NCI-H146 (cell line): ENCODE data around the gene KRTAP10-4.
"Not testable (repeated sequence)": the region's sequence is repeated elsewhere in the genome, so short reads cannot be mapped to it uniquely, and the experiment has no call there.

Source experiments
- DNase-seq: peaks from one replicate; lab custom pipeline; 2025; lab: John Stamatoyannopoulos, UW

The KRTAP10-4 gene

DNA sequence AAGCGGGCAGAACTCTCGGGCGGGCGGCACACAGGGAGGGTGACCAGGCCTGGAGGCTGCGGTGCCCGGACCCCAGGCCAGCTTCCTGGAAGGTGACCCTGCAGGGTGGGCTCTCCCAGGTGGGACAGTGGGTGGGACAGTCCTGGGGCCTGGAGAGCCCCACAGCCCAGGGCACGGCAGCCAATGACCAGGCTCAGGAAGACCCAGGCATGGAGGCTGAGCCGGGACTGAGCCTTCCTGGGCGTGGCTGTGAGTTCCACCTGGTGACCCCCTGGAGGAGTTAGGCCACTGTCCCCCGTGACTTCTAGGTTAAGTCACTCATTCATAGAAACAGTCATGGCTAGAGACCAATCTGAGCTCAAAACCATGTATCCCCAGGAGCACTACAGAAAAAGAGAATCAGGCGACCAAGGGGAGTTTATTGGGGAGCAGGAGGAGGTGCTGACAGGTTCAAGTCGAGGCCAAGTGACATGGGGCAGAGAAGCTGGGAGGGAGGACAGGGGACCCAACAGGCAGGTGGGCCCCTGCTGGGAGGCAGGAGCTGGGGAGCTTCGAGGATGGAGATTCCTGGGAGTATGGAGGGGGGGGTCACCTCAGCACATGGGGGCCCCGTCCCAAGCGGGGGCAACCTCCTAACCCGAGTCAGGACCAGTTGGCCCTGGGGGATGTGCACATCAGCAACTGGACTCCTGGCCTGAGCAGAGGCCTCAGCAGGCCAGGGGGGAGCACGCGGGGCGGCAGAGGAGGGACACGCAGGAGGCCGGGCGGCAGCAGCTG, 5.7 kb downstream of the KRTAP10-4 start:
- no peak for DNase-seq

GRCh38 chr21:44579833-44580144, 6.3 kb downstream of the KRTAP10-4 start:
- DNase-seq = no peak

GRCh38 chr21:44580231-44580821, 6.8 kb downstream of the KRTAP10-4 start, which contains the start of gene KRTAP10-5:
KRTAP10-5 (minus strand) TSS chr21:44580604; CDS start chr21:44580578, 26 bp downstream.
- not testable (repeated sequence) for DNase-seq

GRCh38 chr21:44581158-44581557, 7.6 kb downstream of the KRTAP10-4 start:
- DNase-seq = no peak

DNA sequence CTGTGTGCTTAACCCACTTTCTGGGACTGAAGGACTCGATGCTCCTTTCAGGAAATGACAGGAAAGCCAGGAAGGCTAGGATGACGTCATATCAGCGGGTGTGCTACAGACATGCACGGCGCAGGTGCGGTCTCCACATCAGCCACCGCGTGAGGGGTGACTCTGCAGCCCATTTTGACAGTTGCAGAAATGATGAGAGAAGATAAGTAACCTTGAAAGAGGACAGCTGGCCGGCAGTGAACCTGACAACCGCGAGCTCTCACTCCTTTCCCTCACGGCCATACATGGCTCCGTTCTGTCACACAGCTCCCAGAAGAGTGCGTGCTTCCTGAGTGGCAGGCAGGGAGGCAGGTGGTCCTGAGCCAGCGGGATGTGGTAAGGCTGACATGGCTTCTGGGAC, 8.5 kb downstream of the KRTAP10-4 start:
- DNase-seq = no peak

DNA sequence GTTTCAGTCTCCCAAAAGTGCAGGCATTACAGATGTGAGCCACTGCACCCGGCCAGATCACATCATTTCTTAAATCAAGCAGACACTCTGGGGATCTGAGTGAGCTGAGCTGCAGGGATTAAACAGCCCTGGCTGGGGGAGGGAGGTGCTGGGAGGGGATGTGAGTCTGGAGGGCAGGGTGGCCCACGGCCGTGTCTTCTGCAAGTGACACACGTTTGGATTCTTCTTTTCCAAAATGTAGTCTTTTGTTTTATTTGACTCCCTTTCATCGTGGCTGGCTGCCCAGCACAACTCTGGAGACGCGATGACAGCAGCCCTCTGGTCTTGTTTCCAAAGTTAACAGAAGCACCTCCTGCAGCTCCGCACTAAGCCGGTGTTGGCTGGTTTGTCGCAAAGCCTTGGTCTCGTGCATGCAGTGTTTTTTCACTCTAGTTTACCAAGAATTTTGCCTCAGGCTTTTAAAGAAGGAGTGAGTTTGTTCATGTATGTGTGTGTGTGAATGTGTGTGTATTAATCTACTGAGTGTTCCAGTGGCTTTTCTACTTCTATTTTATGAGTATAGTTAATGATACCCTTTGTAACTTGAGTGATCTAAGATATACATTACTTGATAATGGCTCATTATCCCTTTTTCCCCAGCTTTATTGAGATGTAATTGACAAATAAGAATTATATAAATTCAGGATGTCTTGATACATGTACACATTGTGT, 9.7 kb downstream of the KRTAP10-4 start:
- DNase-seq = peak; percentile 67

DNA sequence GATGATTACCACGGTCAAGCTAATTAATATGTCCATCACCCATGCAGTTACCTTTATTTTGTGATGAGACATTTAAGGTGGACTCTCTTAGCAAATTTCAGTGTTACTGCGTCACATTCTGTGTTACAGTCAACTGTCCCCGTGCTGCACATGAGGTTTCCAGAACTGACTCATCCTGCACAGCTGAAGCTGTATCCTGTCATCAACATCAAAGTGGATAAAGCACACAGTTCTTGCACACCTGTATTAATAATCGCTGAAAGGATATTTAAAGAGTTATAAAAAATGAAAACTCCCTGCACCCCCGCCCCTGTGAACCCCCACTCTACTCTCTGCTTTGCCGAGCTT, 10.2 kb downstream of the KRTAP10-4 start:
- peak; percentile 53 for DNase-seq

DNA sequence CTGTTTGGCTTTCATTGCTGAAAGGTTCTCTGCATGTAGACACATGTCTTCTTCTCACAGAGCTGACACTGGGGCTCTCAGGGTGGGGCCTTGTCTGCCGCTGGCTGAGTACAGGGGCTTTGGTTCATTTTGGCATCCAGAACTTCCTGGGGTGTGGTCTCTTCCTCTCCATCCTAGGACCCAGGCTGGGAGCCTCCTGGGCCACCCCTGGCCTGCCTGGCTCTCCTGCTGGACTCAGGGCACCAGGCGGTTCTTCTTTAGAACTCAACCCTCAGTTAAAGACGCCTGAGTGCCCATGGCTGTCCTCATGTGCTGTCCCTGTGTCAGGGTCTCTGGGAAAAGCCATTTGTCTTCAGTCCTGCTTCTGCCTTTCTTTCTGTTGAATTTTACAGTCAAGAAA, 12.4 kb downstream of the KRTAP10-4 start:
- DNase-seq = no peak

GRCh38 chr21:44589094-44589493, 15.6 kb downstream of the KRTAP10-4 start:
- no peak for DNase-seq

- DNase-seq = no peak
Observed at GRCh38 chr21:44589586-44590305, 16.2 kb downstream of the KRTAP10-4 start.

DNA sequence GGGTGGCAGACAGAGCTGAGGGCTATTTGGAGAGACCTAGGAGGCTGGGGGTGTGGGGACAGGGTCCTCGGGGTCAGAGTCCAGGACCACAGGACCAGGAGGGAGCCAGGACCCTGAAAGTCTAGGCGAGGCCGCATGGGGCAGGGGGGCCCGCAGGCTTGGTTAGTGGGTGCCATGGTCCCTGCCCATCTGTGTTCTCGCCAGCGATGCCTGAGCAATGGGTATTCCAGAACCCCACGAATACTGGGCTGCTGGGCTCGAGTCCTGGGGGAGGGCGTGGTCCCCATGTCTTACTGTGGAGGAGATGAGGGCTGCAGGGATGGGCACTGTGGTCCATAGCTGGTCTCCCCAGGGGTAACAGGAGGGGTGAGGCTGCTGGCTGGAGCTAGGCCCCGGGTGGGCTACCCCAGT, 16.8 kb downstream of the KRTAP10-4 start:
- no peak for DNase-seq

GRCh38 chr21:44590897-44591800, 17.6 kb downstream of the KRTAP10-4 start:
- not testable (repeated sequence) for DNase-seq

DNA sequence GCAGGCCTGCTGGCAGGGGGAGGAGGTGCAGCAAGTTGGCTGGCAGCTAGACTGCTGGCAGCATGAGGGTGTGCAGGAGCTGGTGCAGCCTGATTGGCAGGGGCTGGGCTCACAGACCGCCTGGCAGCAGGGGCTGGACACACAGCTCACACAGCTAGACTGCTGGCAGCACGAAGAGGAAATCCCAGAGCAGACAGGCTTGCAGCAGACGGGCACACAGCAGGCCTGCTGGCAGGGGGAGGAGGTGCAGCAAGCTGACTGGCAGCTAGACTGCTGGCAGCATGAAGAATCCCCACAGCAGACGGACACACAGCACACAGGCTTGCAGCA, 18.2 kb downstream of the KRTAP10-4 start:
- not testable (repeated sequence) for DNase-seq

GRCh38 chr21:44592446-44593311, 19.1 kb downstream of the KRTAP10-4 start, which contains the start of gene KRTAP10-6:
KRTAP10-6 (minus strand) TSS chr21:44592505; CDS start chr21:44592484, 21 bp downstream.
- DNase-seq = peak; percentile 54

GRCh38 chr21:44593598-44594405, 20.3 kb downstream of the KRTAP10-4 start:
- peak; percentile 21 for DNase-seq

- DNase-seq = no peak
Observed at GRCh38 chr21:44594406-44594916, 20.9 kb downstream of the KRTAP10-4 start.

GRCh38 chr21:44595524-44595923, 22.0 kb downstream of the KRTAP10-4 start:
- no peak for DNase-seq

DNA sequence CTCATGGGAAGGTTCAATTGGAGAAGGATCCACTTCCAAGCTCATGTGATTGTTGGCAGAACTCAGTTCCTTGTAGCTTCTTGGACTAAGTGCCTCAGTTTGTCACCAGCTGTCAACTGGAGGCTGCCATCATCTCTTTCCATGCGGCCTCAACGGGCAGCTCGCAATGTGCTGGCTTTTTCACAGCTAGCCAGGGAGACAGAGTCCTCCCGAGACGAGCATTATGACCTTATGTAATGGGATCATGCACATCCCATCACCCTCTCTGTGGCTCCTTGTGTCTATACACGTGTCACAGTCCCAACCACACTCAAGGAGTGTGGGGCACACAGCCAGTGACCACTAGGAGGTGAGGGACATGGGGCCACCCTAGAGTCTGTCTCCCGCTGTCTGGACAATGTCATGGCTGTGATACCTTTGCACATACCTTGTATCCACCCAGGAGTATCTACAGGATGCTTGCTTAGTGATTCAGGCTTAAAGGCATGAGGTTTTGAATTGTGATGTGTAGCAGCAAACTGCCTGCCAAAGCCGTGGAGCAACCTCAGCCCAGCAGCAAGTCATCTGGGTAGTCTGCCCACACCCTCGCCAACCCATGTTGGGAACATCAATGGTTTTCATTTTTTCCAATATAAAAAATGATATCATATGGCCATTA, 22.7 kb downstream of the KRTAP10-4 start:
- no peak for DNase-seq

GRCh38 chr21:44598061-44598460, 24.5 kb downstream of the KRTAP10-4 start:
- DNase-seq = no peak
